H1 (cell line): ENCODE data around the gene CRB2. TPM values are rescaled to one million over a fixed set of nuclear protein-coding genes. Genes with fewer than 3 reads are reported as not detected.

Experiments used
- EP300 ChIP-seq, 2 experiments: IDR thresholded peaks; 1 replicate in 1 of 2; 2 replicates in 1 of 2; pipeline ENCODE4 v1.6.1; 2011 to 2012; ENCODE audit warnings: low read depth in 2 of 2, low read length in 2 of 2, mild to moderate bottlenecking in 2 of 2, borderline replicate concordance in 1 of 2, inconsistent platforms in 1 of 2, moderate library complexity in 1 of 2
- polyA plus RNA-seq, 7 experiments: library from polyadenylated mRNA; depleted of rRNA in 3 of 7; stranded (reverse) in 5 of 7; unstranded in 2 of 7; fragments of >200 nt in 5 of 7; fragments of 200-250 nt in 2 of 7; gene quantifications; 1 replicate in 5 of 7; 2 replicates in 1 of 7; 4 replicates in 1 of 7; pipeline versions ENCODE4 v1.2.1 to v1.2.3, GENCODE V29; 2011 to 2013; ENCODE audit warnings: missing spikeins in 2 of 7, mixed read lengths in 2 of 7
- total RNA-seq: library from RNA; stranded (reverse); fragmentation: NEBNext Ultra II Directional; extraction: Animal tissue kit (Norgen Biotek cat#: 25700); gene quantifications from 2 replicates; pipeline ENCODE4 v1.2.1, GENCODE V29; 2021

Gene CRB2
- total and polyA plus RNA-seq, 2 of the 8 experiments (the other 6 are each of a cell fraction or from before 2014, with no cell fraction given) = 4.0 to 8.4 TPM

DNA sequence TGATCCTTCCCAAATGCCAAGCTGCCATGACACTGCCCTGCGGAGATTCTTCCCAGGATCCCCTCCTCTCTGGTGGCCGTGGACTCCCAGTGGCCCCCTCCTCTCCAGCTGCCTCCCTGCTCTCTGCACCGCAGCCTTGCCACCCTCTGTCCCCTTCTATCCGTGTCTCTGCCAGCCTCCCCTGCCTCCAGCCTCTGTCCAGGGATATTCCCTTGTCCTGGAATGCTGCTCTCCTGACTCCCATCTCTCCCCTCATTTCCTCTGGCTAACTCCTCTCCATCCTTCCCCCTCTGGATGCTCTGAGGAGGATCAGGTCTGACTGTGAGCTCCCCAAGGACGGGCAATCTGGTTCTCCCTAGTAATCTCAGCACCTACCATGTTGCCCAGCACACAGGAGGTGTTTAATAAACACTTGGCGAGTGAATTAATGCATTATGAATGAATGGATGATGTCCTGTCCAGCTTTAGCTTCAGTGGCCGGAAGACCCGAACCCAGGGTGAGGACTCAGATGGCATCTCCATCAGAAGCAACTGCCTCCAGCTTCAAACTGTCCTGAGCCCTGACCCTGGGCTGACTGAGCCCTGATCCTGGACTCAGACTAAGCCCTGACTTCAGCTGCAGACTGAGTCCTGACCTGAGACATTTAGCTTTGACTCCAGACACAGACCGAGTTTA is 7.5 kb upstream of the CRB2 start (continued):
- TF ChIP-seq EP300 (IDR thresholded peaks at IDR 0.05; ENCODE audit: borderline replicate concordance in 1 of 2, low read depth in 2 of 2, low read length in 2 of 2) = no peak
